IMR-90 (cell line): Measurements from ENCODE around the gene TBC1D23.
"Not testable (repeated sequence)": the region's sequence is repeated elsewhere in the genome, so short reads cannot be mapped to it uniquely, and the experiment has no call there.

Experiments
- MAFK ChIP-seq: IDR thresholded peaks from 2 replicates; pipeline ENCODE4 v1.6.1; 2012; ENCODE audit warnings: low read depth, low read length, improper control_type of control experiment
- MAZ ChIP-seq: IDR thresholded peaks from 2 replicates; pipeline ENCODE4 v1.6.1; 2012; ENCODE audit warnings: low read depth, mild to moderate bottlenecking, low read length, improper control_type of control experiment, moderate library complexity, borderline replicate concordance
- POLR2A ChIP-seq: IDR thresholded peaks from 2 replicates; pipeline ENCODE4 v1.6.1; 2012; ENCODE audit warnings: mild to moderate bottlenecking, low read depth, low read length
- RAD21 ChIP-seq: IDR thresholded peaks from 2 replicates; pipeline ENCODE4 v1.6.1; 2012; ENCODE audit warnings: low read length, improper control_type of control experiment
- SMC3 ChIP-seq: fragments of 150-350 bp; IDR thresholded peaks from 2 replicates; pipeline ENCODE4 v1.6.1; 2016; ENCODE audit warnings: low read depth, mild to moderate bottlenecking, antibody characterized with exemption, low read length, moderate library complexity
- TF ChIP-seq, protein P1 (sequence below): conservative IDR thresholded peaks from 2 replicates; pipeline ENCODE4 v1.5.1; 2012; ENCODE audit warnings: mild to moderate bottlenecking, low read depth, low read length, improper control_type of control experiment
- TF ChIP-seq, protein P2 (sequence below): fragments of 150-350 bp; IDR thresholded peaks from 2 replicates; pipeline ENCODE4 v1.6.1; 2017; ENCODE audit warnings: mild to moderate bottlenecking, antibody characterized with exemption, low read length, low read depth

DNA sequence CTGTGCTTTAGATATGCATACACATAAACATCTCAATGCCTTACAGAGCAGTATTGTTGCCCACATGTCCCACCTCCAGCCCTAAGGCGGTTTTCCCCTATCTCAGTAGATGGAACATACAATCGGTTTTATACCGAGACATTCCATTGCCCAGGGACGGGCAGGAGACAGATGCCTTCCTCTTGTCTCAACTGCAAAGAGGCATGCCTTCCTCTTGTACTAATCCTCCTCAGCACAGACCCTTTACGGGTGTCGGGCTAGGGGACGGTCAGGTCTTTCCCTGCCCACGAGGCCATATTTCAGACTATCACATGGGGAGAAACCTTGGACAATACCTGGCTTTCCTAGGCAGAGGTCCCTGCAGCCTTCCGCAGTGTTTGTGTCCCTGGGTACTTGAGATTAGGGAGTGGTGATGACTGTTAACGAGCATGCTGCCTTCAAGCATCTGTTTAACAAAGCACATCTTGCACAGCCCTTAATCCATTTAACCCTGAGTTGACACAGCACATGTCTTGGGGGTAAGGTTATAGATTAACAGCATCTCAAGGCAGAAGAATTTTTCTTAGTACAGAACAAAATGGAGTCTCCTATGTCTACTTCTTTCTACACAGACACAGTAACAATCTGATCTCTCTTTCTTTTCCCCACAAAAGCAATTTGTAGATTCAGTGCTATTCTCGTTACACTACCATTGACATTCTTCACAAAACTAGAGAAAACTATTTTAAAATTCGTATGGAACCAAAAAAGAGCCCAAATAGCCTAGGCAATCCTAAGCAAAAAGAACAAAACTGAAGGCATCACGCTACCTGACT is 12.2 kb downstream of the TBC1D23 start:
- TF ChIP-seq, protein P1, sequence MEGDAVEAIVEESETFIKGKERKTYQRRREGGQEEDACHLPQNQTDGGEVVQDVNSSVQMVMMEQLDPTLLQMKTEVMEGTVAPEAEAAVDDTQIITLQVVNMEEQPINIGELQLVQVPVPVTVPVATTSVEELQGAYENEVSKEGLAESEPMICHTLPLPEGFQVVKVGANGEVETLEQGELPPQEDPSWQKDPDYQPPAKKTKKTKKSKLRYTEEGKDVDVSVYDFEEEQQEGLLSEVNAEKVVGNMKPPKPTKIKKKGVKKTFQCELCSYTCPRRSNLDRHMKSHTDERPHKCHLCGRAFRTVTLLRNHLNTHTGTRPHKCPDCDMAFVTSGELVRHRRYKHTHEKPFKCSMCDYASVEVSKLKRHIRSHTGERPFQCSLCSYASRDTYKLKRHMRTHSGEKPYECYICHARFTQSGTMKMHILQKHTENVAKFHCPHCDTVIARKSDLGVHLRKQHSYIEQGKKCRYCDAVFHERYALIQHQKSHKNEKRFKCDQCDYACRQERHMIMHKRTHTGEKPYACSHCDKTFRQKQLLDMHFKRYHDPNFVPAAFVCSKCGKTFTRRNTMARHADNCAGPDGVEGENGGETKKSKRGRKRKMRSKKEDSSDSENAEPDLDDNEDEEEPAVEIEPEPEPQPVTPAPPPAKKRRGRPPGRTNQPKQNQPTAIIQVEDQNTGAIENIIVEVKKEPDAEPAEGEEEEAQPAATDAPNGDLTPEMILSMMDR, result not testable (repeated sequence)
- TF ChIP-seq MAFK, RAD21, POLR2A, MAZ, SMC3: not testable (repeated sequence)
- TF ChIP-seq, protein P2, sequence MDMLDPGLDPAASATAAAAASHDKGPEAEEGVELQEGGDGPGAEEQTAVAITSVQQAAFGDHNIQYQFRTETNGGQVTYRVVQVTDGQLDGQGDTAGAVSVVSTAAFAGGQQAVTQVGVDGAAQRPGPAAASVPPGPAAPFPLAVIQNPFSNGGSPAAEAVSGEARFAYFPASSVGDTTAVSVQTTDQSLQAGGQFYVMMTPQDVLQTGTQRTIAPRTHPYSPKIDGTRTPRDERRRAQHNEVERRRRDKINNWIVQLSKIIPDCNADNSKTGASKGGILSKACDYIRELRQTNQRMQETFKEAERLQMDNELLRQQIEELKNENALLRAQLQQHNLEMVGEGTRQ, result not testable (repeated sequence)
